HG02759 (cell line): ENCODE measurements around the gene ZIC5.
"Not testable (repeated sequence)": the region's sequence is repeated elsewhere in the genome, so short reads cannot be mapped to it uniquely, and the experiment has no call there.

ENCODE experiments used
- ATAC-seq: cut with Tn5 transposase; IDR thresholded peaks from one replicate; pipeline ENCODE4 v1.9.1; 2021; ENCODE audit warnings: mild to moderate bottlenecking, moderate library complexity; ENCODE audit not compliant: unreplicated experiment

ZIC5 gene

GRCh38 chr13:99961636-99962035 is 9.9 kb downstream of the ZIC5 start:
- ATAC-seq = no peak

GRCh38 chr13:99960663-99961311 is 10.8 kb downstream of the ZIC5 start:
- no peak for ATAC-seq

GRCh38 chr13:99959540-99960230 is 11.9 kb downstream of the ZIC5 start:
- no peak for ATAC-seq

- ATAC-seq = no peak
These were observed 12.4 kb downstream of the ZIC5 start for GRCh38 chr13:99959127-99959539.

- no peak for ATAC-seq
These were observed 13.0 kb downstream of the ZIC5 start for GRCh38 chr13:99958406-99959126.

GRCh38 chr13:99956473-99957349 is 14.9 kb downstream of the ZIC5 start:
- no peak for ATAC-seq

- no peak for ATAC-seq
These were observed 15.7 kb downstream of the ZIC5 start for GRCh38 chr13:99955747-99956472.

GRCh38 chr13:99955107-99955746 is 16.3 kb downstream of the ZIC5 start:
- ATAC-seq = no peak

GRCh38 chr13:99953138-99953755 is 18.3 kb downstream of the ZIC5 start:
- no peak for ATAC-seq

GRCh38 chr13:99951666-99952065 is 19.9 kb downstream of the ZIC5 start:
- ATAC-seq = not testable (repeated sequence)

GRCh38 chr13:99949679-99950413 is 21.7 kb downstream of the ZIC5 start:
- no peak for ATAC-seq

GRCh38 chr13:99948907-99949678 is 22.5 kb downstream of the ZIC5 start:
- no peak for ATAC-seq

- ATAC-seq = no peak
These were observed 23.2 kb downstream of the ZIC5 start for GRCh38 chr13:99948411-99948810.

- no peak for ATAC-seq
These were observed 23.9 kb downstream of the ZIC5 start for GRCh38 chr13:99947666-99948065.

- not testable (repeated sequence) for ATAC-seq
These were observed 26.1 kb downstream of the ZIC5 start for GRCh38 chr13:99945515-99945914.

GRCh38 chr13:99944606-99945005 is 27.0 kb downstream of the ZIC5 start:
- ATAC-seq = no peak

- ATAC-seq = no peak
These were observed 27.5 kb downstream of the ZIC5 start for GRCh38 chr13:99944102-99944501.

GRCh38 chr13:99941911-99942310 is 29.7 kb downstream of the ZIC5 start:
- ATAC-seq = no peak
